ENCODE results near the gene SGCA. TPM values are rescaled to one million over a fixed set of nuclear protein-coding genes. Genes with fewer than 3 reads are reported as not detected.
A peak's percentile ranks its signal among the peaks of the same experiment; 100 is the strongest.

The SGCA gene
- total and polyA plus RNA-seq, 9 of the 15 experiments (the other 6 are each of a cell fraction or from before 2014, with no cell fraction given), result not detected

DNA sequence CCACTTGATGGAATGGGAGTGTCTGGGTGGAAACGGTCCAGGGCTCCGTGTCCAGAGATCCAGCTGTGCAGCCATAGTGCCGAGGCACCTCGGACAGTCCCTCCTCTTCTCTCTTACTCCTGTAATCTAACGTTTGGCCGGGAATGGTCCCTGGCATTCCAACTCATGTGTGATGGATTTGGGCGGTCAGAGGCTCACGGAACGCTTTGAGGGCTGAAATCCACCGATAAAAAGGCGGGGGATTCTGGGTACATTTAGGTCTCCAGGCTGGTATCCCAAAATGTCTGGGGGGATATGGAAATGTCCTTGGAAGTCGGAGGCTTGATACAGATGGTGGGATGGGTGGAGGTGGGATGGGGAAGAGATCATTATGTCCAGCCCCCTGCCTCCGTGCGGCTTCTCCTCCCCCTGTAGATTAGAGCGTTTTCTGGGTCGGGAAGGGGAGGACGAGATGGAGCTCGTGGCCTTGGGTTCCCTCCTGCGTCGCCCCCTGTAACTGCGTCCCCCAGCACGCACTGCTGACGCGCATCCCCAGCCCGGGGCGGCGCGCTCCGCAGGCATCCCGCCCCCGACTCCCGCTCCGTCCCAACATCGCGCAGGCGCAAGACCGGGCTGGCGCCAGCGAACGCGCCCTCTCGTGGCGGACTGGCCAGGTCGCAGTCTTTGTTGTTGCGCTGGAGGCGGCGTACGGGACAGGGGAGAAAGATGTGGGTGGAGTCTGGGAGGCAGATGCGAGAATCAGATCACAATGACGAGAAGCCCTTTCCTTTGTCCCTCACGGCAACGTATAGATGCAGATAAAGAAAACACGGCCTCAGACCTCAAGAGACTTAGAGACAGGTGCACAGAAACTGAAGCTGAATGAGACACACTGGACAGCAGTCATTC, 4.5 kb upstream of the SGCA start (continued):
- TF ChIP-seq, protein P1, sequence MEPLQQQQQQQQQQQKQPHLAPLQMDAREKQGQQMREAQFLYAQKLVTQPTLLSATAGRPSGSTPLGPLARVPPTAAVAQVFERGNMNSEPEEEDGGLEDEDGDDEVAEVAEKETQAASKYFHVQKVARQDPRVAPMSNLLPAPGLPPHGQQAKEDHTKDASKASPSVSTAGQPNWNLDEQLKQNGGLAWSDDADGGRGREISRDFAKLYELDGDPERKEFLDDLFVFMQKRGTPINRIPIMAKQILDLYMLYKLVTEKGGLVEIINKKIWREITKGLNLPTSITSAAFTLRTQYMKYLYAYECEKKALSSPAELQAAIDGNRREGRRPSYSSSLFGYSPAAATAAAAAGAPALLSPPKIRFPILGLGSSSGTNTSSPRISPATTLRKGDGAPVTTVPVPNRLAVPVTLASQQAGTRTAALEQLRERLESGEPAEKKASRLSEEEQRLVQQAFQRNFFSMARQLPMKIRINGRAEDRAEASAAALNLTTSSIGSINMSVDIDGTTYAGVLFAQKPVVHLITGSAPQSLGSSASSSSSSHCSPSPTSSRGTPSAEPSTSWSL (CRISPR knock-in tag; IDR thresholded peaks at IDR 0.05; ENCODE audit: borderline replicate concordance), result no peak
- TF ChIP-seq, protein P2, sequence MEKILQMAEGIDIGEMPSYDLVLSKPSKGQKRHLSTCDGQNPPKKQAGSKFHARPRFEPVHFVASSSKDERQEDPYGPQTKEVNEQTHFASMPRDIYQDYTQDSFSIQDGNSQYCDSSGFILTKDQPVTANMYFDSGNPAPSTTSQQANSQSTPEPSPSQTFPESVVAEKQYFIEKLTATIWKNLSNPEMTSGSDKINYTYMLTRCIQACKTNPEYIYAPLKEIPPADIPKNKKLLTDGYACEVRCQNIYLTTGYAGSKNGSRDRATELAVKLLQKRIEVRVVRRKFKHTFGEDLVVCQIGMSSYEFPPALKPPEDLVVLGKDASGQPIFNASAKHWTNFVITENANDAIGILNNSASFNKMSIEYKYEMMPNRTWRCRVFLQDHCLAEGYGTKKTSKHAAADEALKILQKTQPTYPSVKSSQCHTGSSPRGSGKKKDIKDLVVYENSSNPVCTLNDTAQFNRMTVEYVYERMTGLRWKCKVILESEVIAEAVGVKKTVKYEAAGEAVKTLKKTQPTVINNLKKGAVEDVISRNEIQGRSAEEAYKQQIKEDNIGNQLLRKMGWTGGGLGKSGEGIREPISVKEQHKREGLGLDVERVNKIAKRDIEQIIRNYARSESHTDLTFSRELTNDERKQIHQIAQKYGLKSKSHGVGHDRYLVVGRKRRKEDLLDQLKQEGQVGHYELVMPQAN (IDR thresholded peaks at IDR 0.05; ENCODE audit: borderline replicate concordance), result no peak
- TF ChIP-seq, protein P3, sequence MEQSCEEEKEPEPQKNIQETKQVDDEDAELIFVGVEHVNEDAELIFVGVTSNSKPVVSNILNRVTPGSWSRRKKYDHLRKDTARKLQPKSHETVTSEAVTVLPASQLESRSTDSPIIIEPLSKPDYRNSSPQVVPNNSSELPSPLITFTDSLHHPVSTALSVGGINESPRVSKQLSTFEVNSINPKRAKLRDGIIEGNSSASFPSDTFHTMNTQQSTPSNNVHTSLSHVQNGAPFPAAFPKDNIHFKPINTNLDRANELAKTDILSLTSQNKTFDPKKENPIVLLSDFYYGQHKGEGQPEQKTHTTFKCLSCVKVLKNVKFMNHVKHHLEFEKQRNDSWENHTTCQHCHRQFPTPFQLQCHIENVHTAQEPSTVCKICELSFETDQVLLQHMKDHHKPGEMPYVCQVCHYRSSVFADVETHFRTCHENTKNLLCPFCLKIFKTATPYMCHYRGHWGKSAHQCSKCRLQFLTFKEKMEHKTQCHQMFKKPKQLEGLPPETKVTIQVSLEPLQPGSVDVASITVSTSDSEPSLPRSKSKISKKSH (CRISPR knock-in tag; IDR thresholded peaks at IDR 0.05), result no peak
- TF ChIP-seq ZNF551 (CRISPR knock-in tag; IDR thresholded peaks at IDR 0.05), result no peak
- TF ChIP-seq, protein P4, sequence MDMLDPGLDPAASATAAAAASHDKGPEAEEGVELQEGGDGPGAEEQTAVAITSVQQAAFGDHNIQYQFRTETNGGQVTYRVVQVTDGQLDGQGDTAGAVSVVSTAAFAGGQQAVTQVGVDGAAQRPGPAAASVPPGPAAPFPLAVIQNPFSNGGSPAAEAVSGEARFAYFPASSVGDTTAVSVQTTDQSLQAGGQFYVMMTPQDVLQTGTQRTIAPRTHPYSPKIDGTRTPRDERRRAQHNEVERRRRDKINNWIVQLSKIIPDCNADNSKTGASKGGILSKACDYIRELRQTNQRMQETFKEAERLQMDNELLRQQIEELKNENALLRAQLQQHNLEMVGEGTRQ (CRISPR knock-in tag; IDR thresholded peaks at IDR 0.05), result no peak
- TF ChIP-seq, protein P5, sequence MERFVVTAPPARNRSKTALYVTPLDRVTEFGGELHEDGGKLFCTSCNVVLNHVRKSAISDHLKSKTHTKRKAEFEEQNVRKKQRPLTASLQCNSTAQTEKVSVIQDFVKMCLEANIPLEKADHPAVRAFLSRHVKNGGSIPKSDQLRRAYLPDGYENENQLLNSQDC (CRISPR knock-in tag; IDR thresholded peaks at IDR 0.05), result no peak
- TF ChIP-seq, protein P6, sequence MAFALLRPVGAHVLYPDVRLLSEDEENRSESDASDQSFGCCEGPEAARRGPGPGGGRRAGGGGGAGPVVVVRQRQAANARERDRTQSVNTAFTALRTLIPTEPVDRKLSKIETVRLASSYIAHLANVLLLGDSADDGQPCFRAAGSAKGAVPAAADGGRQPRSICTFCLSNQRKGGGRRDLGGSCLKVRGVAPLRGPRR (CRISPR knock-in tag; IDR thresholded peaks at IDR 0.05), result no peak
- TF ChIP-seq, protein P7, sequence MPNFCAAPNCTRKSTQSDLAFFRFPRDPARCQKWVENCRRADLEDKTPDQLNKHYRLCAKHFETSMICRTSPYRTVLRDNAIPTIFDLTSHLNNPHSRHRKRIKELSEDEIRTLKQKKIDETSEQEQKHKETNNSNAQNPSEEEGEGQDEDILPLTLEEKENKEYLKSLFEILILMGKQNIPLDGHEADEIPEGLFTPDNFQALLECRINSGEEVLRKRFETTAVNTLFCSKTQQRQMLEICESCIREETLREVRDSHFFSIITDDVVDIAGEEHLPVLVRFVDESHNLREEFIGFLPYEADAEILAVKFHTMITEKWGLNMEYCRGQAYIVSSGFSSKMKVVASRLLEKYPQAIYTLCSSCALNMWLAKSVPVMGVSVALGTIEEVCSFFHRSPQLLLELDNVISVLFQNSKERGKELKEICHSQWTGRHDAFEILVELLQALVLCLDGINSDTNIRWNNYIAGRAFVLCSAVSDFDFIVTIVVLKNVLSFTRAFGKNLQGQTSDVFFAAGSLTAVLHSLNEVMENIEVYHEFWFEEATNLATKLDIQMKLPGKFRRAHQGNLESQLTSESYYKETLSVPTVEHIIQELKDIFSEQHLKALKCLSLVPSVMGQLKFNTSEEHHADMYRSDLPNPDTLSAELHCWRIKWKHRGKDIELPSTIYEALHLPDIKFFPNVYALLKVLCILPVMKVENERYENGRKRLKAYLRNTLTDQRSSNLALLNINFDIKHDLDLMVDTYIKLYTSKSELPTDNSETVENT (CRISPR knock-in tag; IDR thresholded peaks at IDR 0.05), result 0 out of 2 replicates have a peak, but pooled peaks have one; percentile 38
- TF ChIP-seq PHB (CRISPR knock-in tag; IDR thresholded peaks at IDR 0.05), result no peak
- no peak for TF ChIP-seq KLF6 (CRISPR knock-in tag; IDR thresholded peaks at IDR 0.05; ENCODE audit: borderline replicate concordance)
- TF ChIP-seq TCFL5 (CRISPR knock-in tag; conservative IDR thresholded peaks at IDR 0.05), result no peak
- TF ChIP-seq HIVEP1 (CRISPR knock-in tag; IDR thresholded peaks at IDR 0.05), result no peak
- TF ChIP-seq ZNF124 (CRISPR knock-in tag; IDR thresholded peaks at IDR 0.05), result no peak
- TF ChIP-seq SMAD1 (IDR thresholded peaks at IDR 0.05; ENCODE audit: low read depth, low read length, partially characterized antibody), result no peak
- TF ChIP-seq, protein P8, sequence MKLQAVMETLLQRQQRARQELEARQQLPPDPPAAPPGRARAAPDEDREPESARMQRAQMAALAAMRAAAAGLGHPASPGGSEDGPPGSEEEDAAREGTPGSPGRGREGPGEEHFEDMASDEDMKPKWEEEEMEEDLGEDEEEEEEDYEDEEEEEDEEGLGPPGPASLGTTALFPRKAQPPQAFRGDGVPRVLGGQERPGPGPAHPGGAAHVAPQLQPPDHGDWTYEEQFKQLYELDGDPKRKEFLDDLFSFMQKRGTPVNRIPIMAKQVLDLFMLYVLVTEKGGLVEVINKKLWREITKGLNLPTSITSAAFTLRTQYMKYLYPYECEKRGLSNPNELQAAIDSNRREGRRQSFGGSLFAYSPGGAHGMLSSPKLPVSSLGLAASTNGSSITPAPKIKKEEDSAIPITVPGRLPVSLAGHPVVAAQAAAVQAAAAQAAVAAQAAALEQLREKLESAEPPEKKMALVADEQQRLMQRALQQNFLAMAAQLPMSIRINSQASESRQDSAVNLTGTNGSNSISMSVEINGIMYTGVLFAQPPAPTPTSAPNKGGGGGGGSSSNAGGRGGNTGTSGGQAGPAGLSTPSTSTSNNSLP (IDR thresholded peaks at IDR 0.05; ENCODE audit: borderline replicate concordance, low read depth, low read length), result no peak
